Activated CD8-positive, alpha-beta memory T cell treated with anti-CD3 and anti-CD28 coated beads, Interleukin-2, amount 50 U/mL, for 1 hour (primary cell): ENCODE results near the gene PRDM16.
"Not testable (repeated sequence)": the region's sequence is repeated elsewhere in the genome, so short reads cannot be mapped to it uniquely, and the experiment has no call there.

ENCODE experiments used
- DNase-seq: peaks from one replicate; pipeline ENCODE4 v3.0.0-alpha.2; 2020; ENCODE audit errors: extremely low read depth

Gene PRDM16

GRCh38 chr1:3226701-3227350 is 157.8 kb downstream of the PRDM16 start:
- DNase-seq = no peak

- DNase-seq = no peak
Measured at GRCh38 chr1:3227351-3227704, 158.3 kb downstream of the PRDM16 start.

GRCh38 chr1:3227893-3228292 is 158.9 kb downstream of the PRDM16 start:
- no peak for DNase-seq

GRCh38 chr1:3229081-3229725 is 160.2 kb downstream of the PRDM16 start:
- DNase-seq = no peak

GRCh38 chr1:3230553-3230952 is 161.6 kb downstream of the PRDM16 start:
- DNase-seq = no peak

- no peak for DNase-seq
Measured at GRCh38 chr1:3231245-3231644, 162.2 kb downstream of the PRDM16 start.

GRCh38 chr1:3231826-3232225 is 162.8 kb downstream of the PRDM16 start:
- no peak for DNase-seq

GRCh38 chr1:3233031-3233430 is 164.0 kb downstream of the PRDM16 start:
- no peak for DNase-seq

GRCh38 chr1:3233551-3233950 is 164.5 kb downstream of the PRDM16 start:
- DNase-seq = no peak

- no peak for DNase-seq
Measured at GRCh38 chr1:3234281-3234680, 165.3 kb downstream of the PRDM16 start.

GRCh38 chr1:3234956-3235355 is 166.0 kb downstream of the PRDM16 start:
- no peak for DNase-seq

- DNase-seq = no peak
Measured at GRCh38 chr1:3235496-3235895, 166.5 kb downstream of the PRDM16 start.

- DNase-seq = no peak
Measured at GRCh38 chr1:3236361-3236760, 167.4 kb downstream of the PRDM16 start.

GRCh38 chr1:3236955-3237354 is 168.0 kb downstream of the PRDM16 start:
- no peak for DNase-seq

- DNase-seq = no peak
Measured at GRCh38 chr1:3237570-3237969, 168.6 kb downstream of the PRDM16 start.

- no peak for DNase-seq
Measured at GRCh38 chr1:3237994-3238702, 169.1 kb downstream of the PRDM16 start.

- DNase-seq = no peak
Measured at GRCh38 chr1:3238703-3239278, 169.8 kb downstream of the PRDM16 start.

GRCh38 chr1:3239991-3240390 is 171.0 kb downstream of the PRDM16 start:
- DNase-seq = not testable (repeated sequence)

- DNase-seq = no peak
Measured at GRCh38 chr1:3240524-3241235, 171.7 kb downstream of the PRDM16 start.

GRCh38 chr1:3241236-3241550 is 172.2 kb downstream of the PRDM16 start:
- DNase-seq = no peak

GRCh38 chr1:3241673-3242407 is 172.8 kb downstream of the PRDM16 start:
- DNase-seq = no peak
